ENCODE data around the gene ZDHHC3. TPM values are rescaled to one million over a fixed set of nuclear protein-coding genes. Genes with fewer than 3 reads are reported as not detected.

The ZDHHC3 gene
- total RNA-seq, 1 donor from 2014 or later: 63.4 TPM

DNA sequence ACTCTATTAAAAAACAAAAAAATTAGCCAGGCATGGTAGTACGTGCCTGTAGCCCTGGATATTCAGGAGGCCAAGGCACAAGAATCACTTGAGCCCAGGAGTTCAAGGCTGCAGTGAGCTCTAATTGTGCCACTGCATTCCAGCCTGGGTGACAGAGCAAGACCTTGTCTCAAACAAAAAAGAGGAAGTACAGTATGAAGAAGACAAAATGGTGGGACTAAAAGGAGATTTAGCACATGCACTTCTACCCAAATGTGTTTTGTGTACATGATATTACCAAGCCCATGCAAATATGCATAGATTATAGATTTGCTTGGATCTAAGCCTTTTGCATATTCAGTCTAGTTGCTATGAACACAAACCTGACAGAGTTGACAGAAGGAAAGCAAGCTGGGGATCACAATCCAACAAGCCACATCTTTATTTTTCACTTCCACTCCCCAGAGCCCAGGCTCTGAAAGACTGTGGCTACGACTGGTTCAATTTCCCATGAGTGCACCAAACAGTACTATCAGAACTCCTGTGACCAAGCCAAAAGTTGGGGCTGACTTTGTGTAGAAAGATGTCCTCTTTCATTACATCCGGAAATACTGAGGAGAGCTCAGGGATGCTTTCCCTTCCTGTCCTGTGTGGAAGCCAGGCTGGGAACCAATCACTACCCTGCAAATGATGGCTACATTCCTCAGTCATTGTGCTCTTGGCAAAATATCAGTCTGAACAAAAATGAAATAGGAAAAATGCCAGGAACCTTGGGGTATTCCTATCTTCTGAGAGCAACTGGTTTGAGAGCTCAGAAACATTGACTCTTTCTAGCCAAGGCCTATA lies 52.1 kb downstream of the ZDHHC3 start:
- Mint-ChIP-seq H3K36me3 (ENCODE audit: low read depth) (peaks cover 17% of the 10 kb centered on the region), H3K27ac (ENCODE audit: unreplicated experiment) (no peak overlapping the region), H3K4me3 (ENCODE audit: unreplicated experiment) (no peak overlapping the region), H3K27me3 (ENCODE audit: low read depth) (no peaks in the 10 kb centered on the region), H3K4me1 (ENCODE audit: low read depth) (peaks cover 23% of the 10 kb centered on the region), H3K9me3 (ENCODE audit: low read depth) (no peaks in the 10 kb centered on the region)
- no peak for DNase-seq (ENCODE audit: low spot score)
- no peak for TF ChIP-seq CTCF (IDR thresholded peaks at IDR 0.05)

- H3K9me3 Mint-ChIP-seq (ENCODE audit: low read depth): no peaks in the 10 kb centered on the region
- H3K27ac Mint-ChIP-seq (ENCODE audit: unreplicated experiment): peak overlapping the region; percentile 79
- peaks cover 7% of the 10 kb centered on the region for H3K36me3 Mint-ChIP-seq (ENCODE audit: low read depth)
- H3K27me3 Mint-ChIP-seq (ENCODE audit: low read depth): no peaks in the 10 kb centered on the region
- TF ChIP-seq CTCF (IDR thresholded peaks at IDR 0.05): no peak
- H3K4me3 Mint-ChIP-seq (ENCODE audit: unreplicated experiment): no peak overlapping the region
- DNase-seq (ENCODE audit: low spot score): no peak
- peaks cover 23% of the 10 kb centered on the region for H3K4me1 Mint-ChIP-seq (ENCODE audit: low read depth)
Observed at GRCh38 chr3:44920081-44920480, 55.9 kb downstream of the ZDHHC3 start.

- DNase-seq (ENCODE audit: low spot score): no peak
- no peak for TF ChIP-seq CTCF (IDR thresholded peaks at IDR 0.05)
- Mint-ChIP-seq H3K4me1 (ENCODE audit: low read depth) (peaks cover 8% of the 10 kb centered on the region), H3K27ac (ENCODE audit: unreplicated experiment) (no peak overlapping the region), H3K4me3 (ENCODE audit: unreplicated experiment) (no peak overlapping the region), H3K27me3 (ENCODE audit: low read depth) (no peaks in the 10 kb centered on the region), H3K9me3 (ENCODE audit: low read depth) (no peaks in the 10 kb centered on the region), H3K36me3 (ENCODE audit: low read depth) (peaks cover 7% of the 10 kb centered on the region)
Observed at GRCh38 chr3:44918581-44918980, 57.4 kb downstream of the ZDHHC3 start.

DNA sequence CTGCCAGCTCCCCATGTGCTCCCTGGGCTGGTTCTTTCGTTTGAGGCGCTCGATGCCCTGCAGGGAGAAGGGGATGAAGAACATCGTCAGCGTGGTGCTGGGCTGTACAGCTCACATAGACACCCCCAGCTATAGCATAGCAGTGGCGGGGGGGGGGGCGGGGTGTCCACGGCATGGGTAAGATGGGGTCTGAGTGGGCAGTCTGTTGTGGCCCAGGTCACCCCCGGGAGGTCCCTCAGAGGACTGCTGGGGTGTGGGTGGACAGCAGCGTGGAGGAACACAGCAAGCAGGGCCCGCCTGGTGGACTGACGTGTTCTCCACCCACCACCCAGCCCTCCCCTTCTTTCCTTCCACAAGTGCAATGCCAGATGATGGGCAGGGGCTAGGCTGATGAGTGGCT lies 57.9 kb downstream of the ZDHHC3 start:
- H3K4me3 Mint-ChIP-seq (ENCODE audit: unreplicated experiment): no peak overlapping the region
- H3K4me1 Mint-ChIP-seq (ENCODE audit: low read depth): peaks cover 8% of the 10 kb centered on the region
- H3K27ac Mint-ChIP-seq (ENCODE audit: unreplicated experiment): no peak overlapping the region

More for the DNA sequence above, 57.9 kb downstream of the ZDHHC3 start:
- Mint-ChIP-seq H3K9me3 (ENCODE audit: low read depth) (no peaks in the 10 kb centered on the region), H3K27me3 (ENCODE audit: low read depth) (no peaks in the 10 kb centered on the region), H3K36me3 (ENCODE audit: low read depth) (peaks cover 7% of the 10 kb centered on the region)
- no peak for DNase-seq (ENCODE audit: low spot score)
- TF ChIP-seq CTCF (IDR thresholded peaks at IDR 0.05): no peak

Measured in chondrocyte (in vitro differentiated cells).